Measurements from ENCODE around the gene CCDC112. TPM values are rescaled to one million over a fixed set of nuclear protein-coding genes. Genes with fewer than 3 reads are reported as not detected.

The CCDC112 gene
- total RNA-seq, result 7.2 and 7.3 TPM in 2 replicates

GRCh38 chr5:115296124-115297022, at the start of gene CCDC112:
CCDC112 (minus strand) TSS chr5:115296654; CDS start chr5:115296543, 111 bp downstream.

GRCh38 chr5:115262321-115263077, 34.0 kb downstream of the CCDC112 start, which contains the start of gene PGGT1B:
PGGT1B (minus strand) TSS chr5:115262877; CDS start chr5:115262851, 26 bp downstream.

Small RNA genes within 50 kb of the gene (small RNA-seq; reads per million reads assigned to genes)
- gene HMGN1P15, result not detected

Other genes with a start within 250 kb of the CCDC112 start
- under 0.01 and 0.39 TPM in 2 replicates for gene TRIM36, start 126.7 kb downstream of the CCDC112 start, total RNA-seq
- 10.6 and 11.0 TPM in 2 replicates for gene PGGT1B, start 33.8 kb downstream of the CCDC112 start, total RNA-seq
- 25.7 and 29.3 TPM in 2 replicates for gene FEM1C, start 248.1 kb upstream of the CCDC112 start, total RNA-seq

Data from subcutaneous preadipocyte (primary cell).